Ishikawa (cell line): ENCODE results near the gene NOTCH1.

Source experiments
- EP300 ChIP-seq: IDR thresholded peaks from 2 replicates; pipeline ENCODE4 v1.6.1; 2012; ENCODE audit warnings: borderline replicate concordance
- NFIC ChIP-seq: IDR thresholded peaks from 2 replicates; pipeline ENCODE4 v1.6.1; 2012
- TAF1 ChIP-seq: IDR thresholded peaks from 2 replicates; pipeline ENCODE4 v1.6.1; 2012; ENCODE audit warnings: low read depth, mild to moderate bottlenecking
- YY1 ChIP-seq: IDR thresholded peaks from 2 replicates; pipeline ENCODE4 v1.6.1; 2012; ENCODE audit warnings: low read depth
- TF ChIP-seq, protein P1 (sequence below): IDR thresholded peaks from 2 replicates; pipeline ENCODE4 v1.6.1; 2012; ENCODE audit warnings: low read depth, mild to moderate bottlenecking
- TF ChIP-seq, protein P2 (sequence below): IDR thresholded peaks from 2 replicates; pipeline ENCODE4 v1.6.1; 2012

DNA sequence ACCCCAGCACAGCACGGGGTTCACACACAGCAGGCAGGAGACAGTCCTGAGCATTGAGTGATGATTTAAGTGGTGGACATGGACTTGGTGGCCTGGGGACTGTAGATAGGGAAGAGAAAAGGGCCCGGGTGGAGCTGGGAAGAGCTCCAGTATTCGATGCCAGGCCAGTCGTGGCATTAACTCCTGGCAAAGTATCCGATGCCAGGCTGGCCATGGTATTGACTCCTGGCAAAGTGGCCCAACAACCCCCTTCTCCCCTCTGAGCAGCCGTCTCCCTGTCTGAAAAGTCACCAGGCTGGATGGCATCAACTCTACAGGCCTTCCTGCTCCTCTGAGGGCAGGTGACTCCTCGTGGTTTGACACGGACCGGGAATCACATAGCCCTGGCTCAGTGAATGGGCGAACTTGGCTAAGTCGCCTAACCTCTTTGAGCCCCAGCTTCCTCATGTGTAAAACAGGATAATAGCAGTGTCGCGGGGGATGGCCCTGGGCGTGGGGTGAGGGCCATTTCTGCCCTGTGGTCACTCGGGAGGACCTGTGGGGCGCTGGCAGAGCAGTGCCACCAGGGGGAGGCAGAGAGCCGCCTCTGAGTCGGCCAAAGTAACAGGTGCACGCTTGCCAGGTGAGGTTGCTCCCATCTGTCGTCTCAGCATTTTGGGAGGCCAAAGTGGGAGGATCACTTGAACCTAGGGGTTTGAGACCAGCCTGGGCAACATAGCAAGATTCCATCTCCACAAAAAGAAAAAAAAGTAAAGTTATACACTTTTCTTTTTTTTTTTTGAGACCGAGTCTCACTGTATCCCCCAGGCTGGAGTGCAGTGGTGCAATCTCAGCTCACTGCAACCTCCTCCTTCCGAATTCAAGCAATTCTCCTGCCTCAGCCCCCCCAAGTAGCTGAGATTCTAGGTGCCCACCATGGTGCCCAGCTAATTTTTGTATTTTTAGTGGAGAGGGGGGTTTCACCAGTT, 57.3 kb downstream of the NOTCH1 start:
- TF ChIP-seq, protein P1, sequence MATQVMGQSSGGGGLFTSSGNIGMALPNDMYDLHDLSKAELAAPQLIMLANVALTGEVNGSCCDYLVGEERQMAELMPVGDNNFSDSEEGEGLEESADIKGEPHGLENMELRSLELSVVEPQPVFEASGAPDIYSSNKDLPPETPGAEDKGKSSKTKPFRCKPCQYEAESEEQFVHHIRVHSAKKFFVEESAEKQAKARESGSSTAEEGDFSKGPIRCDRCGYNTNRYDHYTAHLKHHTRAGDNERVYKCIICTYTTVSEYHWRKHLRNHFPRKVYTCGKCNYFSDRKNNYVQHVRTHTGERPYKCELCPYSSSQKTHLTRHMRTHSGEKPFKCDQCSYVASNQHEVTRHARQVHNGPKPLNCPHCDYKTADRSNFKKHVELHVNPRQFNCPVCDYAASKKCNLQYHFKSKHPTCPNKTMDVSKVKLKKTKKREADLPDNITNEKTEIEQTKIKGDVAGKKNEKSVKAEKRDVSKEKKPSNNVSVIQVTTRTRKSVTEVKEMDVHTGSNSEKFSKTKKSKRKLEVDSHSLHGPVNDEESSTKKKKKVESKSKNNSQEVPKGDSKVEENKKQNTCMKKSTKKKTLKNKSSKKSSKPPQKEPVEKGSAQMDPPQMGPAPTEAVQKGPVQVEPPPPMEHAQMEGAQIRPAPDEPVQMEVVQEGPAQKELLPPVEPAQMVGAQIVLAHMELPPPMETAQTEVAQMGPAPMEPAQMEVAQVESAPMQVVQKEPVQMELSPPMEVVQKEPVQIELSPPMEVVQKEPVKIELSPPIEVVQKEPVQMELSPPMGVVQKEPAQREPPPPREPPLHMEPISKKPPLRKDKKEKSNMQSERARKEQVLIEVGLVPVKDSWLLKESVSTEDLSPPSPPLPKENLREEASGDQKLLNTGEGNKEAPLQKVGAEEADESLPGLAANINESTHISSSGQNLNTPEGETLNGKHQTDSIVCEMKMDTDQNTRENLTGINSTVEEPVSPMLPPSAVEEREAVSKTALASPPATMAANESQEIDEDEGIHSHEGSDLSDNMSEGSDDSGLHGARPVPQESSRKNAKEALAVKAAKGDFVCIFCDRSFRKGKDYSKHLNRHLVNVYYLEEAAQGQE, result no peak
- TF ChIP-seq, protein P2, sequence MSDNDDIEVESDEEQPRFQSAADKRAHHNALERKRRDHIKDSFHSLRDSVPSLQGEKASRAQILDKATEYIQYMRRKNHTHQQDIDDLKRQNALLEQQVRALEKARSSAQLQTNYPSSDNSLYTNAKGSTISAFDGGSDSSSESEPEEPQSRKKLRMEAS, result no peak
- TF ChIP-seq YY1 (no peak), EP300 (no peak), TAF1 (no peak), NFIC (no peak)
